Vagina (tissue), 2 donors: ENCODE data around the gene IL11RA.

ENCODE experiments used
- POLR2AphosphoS5 ChIP-seq, 2 donors: sonication (generic); formaldehyde crosslinking; IDR thresholded peaks; one replicate each; pipeline ENCODE4 v1.9.0; 2017; ENCODE audit warnings: antibody characterized with exemption in 2 of 2, mild to moderate bottlenecking in 2 of 2, low read depth in 1 of 2; ENCODE audit not compliant: insufficient read depth in 1 of 2
- TF ChIP-seq, protein P1 (sequence below), 3 experiments: fragments of 450-650 bp in 2 of 3; fragments of 200-600 bp in 1 of 3; sonication (generic) in 1 of 3; IDR thresholded peaks; one replicate each; pipeline ENCODE4 v1.5.1; 2017 to 2019; ENCODE audit warnings: antibody characterized with exemption in 3 of 3, mild to moderate bottlenecking in 2 of 3, moderate library complexity in 2 of 3

DNA sequence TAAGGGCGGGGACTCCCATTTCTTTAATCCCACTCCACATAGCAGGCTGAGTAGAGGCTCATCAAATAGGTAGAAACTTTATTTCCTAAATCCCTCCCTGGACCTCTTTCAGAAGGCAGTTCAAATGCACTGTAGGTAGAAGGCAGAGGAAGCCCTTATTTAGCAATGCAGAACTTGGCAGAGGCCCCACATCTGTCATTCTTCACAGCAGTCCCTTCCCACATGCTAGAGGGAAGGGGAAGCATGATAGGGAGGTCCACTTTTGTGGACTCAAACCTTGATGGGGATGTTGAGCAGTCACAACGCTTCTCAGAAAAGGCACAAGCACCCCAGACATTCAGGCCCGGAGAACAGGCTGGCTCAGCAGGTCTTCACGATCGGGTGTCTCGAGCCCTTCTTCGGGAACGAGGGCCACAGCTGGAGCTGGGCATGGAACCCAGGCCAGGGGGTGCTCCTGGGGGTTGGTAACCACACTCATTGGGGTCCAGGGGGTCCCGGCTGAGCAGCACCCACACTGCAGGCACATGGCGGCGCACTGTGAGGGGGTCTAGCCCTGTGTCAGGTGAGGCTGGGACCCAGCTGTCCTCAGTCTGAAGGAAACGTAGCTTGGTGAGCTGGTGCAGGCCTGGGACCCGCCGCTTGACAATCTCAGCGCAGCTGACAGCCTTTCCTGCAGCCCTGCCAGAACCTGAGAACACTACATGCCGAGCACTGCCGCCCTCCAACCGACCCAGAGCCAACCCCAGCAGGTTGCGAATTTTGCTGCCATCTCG, 41.4 kb upstream of the IL11RA start:
- TF ChIP-seq, protein P1, sequence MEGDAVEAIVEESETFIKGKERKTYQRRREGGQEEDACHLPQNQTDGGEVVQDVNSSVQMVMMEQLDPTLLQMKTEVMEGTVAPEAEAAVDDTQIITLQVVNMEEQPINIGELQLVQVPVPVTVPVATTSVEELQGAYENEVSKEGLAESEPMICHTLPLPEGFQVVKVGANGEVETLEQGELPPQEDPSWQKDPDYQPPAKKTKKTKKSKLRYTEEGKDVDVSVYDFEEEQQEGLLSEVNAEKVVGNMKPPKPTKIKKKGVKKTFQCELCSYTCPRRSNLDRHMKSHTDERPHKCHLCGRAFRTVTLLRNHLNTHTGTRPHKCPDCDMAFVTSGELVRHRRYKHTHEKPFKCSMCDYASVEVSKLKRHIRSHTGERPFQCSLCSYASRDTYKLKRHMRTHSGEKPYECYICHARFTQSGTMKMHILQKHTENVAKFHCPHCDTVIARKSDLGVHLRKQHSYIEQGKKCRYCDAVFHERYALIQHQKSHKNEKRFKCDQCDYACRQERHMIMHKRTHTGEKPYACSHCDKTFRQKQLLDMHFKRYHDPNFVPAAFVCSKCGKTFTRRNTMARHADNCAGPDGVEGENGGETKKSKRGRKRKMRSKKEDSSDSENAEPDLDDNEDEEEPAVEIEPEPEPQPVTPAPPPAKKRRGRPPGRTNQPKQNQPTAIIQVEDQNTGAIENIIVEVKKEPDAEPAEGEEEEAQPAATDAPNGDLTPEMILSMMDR (IDR thresholded peaks at IDR 0.05), result no peak
- TF ChIP-seq POLR2AphosphoS5 (IDR thresholded peaks at IDR 0.05; ENCODE audit: insufficient read depth in 1 of 2, low read depth in 1 of 2), result no peak
